Activated CD8-positive, alpha-beta memory T cell treated with anti-CD3 and anti-CD28 coated beads for 48 hours (primary cell): Measurements from ENCODE around the gene USP11.
"Not testable (repeated sequence)": the region's sequence is repeated elsewhere in the genome, so short reads cannot be mapped to it uniquely, and the experiment has no call there.

Experiments
- DNase-seq, 3 experiments: peaks; one replicate each; pipeline ENCODE4 v3.0.0-alpha.2; 2020; ENCODE audit warnings: low read depth in 2 of 3, low spot score in 2 of 3

The USP11 gene

DNA sequence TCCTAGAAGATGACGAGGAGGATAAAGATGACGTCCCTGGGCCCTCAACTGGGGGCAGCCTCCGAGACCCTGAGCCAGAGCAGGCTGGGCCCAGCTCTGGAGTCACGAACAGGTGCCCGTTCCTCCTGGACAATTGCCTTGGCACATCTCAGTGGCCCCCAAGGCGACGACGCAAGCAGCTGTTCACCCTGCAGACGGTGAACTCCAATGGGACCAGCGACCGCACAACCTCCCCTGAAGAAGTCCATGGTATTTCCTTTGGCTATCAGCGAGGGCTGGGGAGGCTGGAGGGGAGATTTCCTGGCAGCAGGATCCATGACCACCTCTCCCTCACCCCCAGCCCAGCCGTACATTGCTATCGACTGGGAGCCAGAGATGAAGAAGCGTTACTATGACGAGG is 11.9 kb downstream of the USP11 start:
- no peak for DNase-seq

GRCh38 chrX:47245156-47245555 is 12.3 kb downstream of the USP11 start:
- no peak for DNase-seq

- no peak for DNase-seq
Observed at GRCh38 chrX:47247206-47247998, 14.6 kb downstream of the USP11 start.

- no peak for DNase-seq
Observed at GRCh38 chrX:47247999-47248320, 15.2 kb downstream of the USP11 start.

DNA sequence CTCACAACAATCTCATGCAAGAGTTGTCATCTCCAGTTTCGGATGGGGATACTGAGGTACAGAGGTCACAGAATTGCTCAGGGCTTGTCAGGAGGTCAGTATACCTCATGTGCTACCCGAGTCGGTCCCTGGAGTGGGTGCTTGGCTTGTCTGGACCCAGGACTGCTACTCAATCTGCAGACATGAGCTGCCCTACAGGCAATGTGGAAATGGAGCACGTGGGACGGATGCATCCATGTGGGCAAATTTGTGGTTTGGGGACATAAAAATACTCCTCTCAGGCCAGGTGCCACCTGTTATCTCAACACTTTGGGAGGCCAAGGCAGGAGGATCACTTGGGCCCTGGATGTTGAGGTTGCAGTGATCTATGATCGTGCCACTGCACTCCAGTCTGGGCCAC is 15.8 kb downstream of the USP11 start:
- no peak for DNase-seq

DNA sequence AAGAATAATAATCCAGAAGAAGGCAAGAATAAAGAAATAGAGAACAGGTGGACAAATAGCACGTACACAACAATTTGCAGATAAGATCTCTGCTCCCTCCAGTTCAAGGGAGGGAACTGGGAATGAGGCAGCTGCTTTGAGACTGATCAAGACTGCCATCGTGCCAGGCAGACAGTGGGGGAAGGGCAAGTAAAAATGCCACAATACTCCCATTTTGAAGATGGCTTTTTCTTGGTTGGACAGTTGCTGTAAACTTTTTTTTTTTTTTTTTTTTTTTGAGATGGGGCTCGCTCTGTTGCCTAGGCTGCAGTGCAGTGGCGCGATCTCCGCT is 17.2 kb downstream of the USP11 start:
- DNase-seq: no peak

DNA sequence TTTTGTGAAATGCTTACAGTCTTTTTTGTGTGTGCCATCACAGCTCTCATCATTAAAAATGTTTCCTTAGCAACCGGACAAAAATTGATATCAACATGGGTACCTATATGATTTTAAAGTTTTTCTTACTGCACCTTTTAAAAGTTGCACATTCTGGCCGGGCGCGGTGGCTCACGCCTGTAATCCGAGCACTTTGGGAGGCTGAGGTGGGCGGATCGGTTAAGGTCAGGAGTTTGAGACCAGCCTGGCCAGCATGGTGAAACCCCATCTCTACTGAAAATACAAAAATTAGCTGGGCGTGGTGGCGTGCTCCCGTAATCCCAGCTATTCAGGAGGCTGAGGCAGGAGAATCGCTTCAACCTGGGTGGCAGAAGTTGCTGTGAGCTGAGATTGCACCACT is 24.8 kb downstream of the USP11 start:
- not testable (repeated sequence) for DNase-seq

GRCh38 chrX:47264483-47265173 is 31.8 kb downstream of the USP11 start:
- DNase-seq: no peak

DNA sequence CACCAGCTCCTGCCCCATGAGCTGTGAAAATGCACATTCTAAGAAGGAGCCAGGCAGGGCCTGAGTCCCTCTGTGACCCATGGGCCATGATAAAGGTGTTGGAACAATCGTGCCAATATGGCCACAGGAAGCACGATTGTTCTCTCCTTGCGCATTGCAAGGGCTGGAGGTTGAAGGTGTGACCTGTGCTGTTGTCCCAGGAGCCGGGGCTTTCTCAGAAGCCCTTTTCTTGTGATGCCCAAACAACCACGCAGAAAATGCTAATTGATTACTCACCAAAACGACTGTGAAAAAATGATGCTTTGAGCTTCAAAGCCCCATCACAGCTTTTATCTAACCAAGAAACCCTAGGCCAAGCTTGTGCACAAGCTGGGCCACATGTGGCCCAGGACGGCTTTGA is 33.8 kb downstream of the USP11 start:
- no peak for DNase-seq

- DNase-seq: no peak
Observed at GRCh38 chrX:47272013-47272408, 39.2 kb downstream of the USP11 start.

DNA sequence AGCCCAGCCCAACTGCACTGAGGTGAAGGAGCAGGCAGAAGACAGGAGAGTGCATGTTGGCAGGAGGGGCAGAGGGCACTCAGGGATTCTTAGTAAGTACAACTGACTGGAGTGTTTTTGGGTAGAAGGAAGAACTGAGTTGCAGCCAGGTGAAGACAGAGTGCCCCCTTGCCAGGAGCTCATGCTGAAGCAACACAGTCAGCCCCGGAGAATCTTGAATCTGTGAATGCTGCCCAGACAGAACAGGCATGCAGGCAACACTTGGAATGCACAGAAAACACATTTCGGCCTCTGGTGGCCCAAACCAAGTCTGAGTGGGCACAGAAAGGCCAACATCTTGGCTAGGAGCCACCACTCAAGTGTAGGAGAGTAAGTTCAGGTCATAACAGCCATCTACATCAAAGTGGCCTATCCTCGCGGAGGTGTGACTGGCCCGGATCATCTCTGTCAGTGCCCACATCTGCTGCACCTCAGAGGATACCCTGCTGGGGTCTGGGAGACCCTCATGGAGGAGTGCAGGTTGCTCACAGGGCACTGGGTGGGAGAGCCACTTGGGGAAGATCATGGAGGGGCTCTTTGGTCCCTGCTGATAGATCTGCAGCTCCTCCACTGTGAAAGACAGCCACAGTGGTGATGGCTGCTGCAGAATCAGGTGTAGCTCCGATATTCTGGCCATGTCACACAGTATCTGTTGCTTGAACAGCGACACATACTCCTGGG is 40.4 kb downstream of the USP11 start:
- no peak for DNase-seq

- DNase-seq: no peak
Observed at GRCh38 chrX:47278691-47279090, 45.9 kb downstream of the USP11 start.

GRCh38 chrX:47283015-47283771 is 50.4 kb downstream of the USP11 start:
- DNase-seq: no peak

DNA sequence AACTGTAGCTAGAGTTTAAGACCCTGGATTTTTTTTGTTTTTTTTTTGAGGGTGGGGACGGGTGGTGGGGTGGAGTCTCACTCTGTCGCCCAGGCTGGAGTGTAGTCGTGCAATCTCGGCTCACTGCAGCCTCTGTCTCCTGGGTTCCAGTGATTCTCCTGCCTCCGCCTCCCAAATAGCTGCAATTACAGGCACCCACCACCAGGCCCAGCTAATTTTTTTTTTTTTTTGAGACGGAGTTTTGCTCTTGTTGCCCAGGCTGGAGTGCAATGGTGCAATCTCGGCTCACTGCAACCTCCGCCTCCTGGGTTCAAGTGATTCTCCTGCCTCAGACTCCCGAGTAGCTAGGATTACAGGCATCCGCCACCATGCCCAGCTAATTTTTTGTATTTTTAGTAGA is 51.8 kb downstream of the USP11 start:
- not testable (repeated sequence) for DNase-seq

DNA sequence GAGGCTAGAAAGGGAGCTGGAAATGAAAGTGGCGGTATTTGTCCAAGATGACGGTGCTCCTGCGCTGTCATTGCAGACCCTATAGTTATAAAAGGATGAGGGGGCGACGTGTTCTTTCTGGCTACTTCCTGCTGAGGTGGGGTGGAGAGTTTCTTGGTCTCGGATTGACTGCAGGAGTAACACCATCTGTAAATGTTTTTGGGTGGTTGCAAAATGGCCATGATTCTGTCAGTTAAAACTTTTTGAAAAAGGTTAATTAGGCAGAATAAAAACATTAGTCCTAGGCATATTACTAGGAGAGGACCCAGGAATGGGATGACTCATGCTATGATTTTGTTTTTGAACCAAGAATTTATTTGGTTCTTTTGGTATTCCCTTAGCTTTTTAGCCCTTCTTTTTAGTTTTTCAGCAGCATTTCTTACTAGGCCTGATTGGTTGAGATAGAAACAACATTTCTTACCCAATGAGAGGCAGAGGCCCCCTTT is 53.1 kb downstream of the USP11 start:
- DNase-seq: no peak

DNA sequence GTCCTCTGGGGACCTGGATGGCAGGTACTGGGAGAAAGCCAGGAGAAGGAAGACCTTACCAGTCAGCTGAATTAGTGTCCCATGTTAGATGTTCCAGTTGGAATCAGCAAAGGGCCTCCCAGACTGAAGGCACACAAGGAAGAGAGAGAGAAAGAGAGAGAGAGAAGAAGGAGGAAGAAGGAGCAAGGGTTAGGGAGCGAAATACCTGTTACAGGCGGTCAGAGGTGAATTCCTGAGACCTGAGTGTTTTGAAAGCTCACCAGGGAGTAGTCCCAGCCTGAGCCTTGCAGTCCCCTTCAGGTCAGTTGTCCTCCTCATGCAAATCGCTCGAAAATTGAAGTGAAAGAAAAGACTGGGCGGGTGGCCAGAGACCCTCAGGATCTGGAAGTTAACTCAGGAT is 60.3 kb downstream of the USP11 start:
- DNase-seq: no peak

- no peak for DNase-seq
Observed at GRCh38 chrX:47296766-47297365, 64.1 kb downstream of the USP11 start.

- DNase-seq: no peak
Observed at GRCh38 chrX:47297874-47298273, 65.1 kb downstream of the USP11 start.
